K562 (cell line): ENCODE measurements around the gene NIPSNAP2. TPM values are rescaled to one million over a fixed set of nuclear protein-coding genes. Genes with fewer than 3 reads are reported as not detected.
A peak's percentile ranks its signal among the peaks of the same experiment; 100 is the strongest.

Experiments
- CTBP1 ChIP-seq: fragments of 450-650 bp; IDR thresholded peaks from 2 replicates; pipeline ENCODE4 v1.6.1; 2016; ENCODE audit warnings: borderline replicate concordance
- DDX20 ChIP-seq: fragments of 450-650 bp; IDR thresholded peaks from 2 replicates; pipeline ENCODE4 v1.6.1; 2016; ENCODE audit warnings: missing genetic modification characterization, low read depth, mild to moderate bottlenecking, missing compliant biosample characterization, moderate library complexity
- FOXK1 ChIP-seq: sonication (generic); formaldehyde crosslinking; IDR thresholded peaks from 2 replicates; pipeline ENCODE4 v1.8.0; 2022; ENCODE audit warnings: missing genetic modification reagents, mild to moderate bottlenecking, borderline replicate concordance
- HDAC3 ChIP-seq: fragments of 450-650 bp; IDR thresholded peaks from 2 replicates; pipeline ENCODE4 v1.6.1; 2018; ENCODE audit warnings: borderline replicate concordance, mild to moderate bottlenecking, moderate library complexity; ENCODE audit not compliant: partially characterized antibody
- JUN ChIP-seq, 2 experiments: sonication (generic) in 1 of 2; formaldehyde crosslinking in 1 of 2; IDR thresholded peaks; 2 replicates each; pipeline versions ENCODE4 v1.6.1 to v1.8.0; 2012 to 2022; ENCODE audit warnings: borderline replicate concordance in 2 of 2, mild to moderate bottlenecking in 2 of 2, improper control_type of control experiment in 1 of 2, low read depth in 1 of 2, low read length in 1 of 2, missing genetic modification reagents in 1 of 2
- MAZ ChIP-seq, 2 experiments: fragments of 450-650 bp in 1 of 2; sonication (generic) in 1 of 2; formaldehyde crosslinking; IDR thresholded peaks in 1 of 2; conservative IDR thresholded peaks in 1 of 2; 2 replicates each; pipeline versions ENCODE4 v1.4.0 to v1.5.0; 2020; ENCODE audit warnings: mild to moderate bottlenecking in 1 of 2, missing genetic modification reagents in 1 of 2
- RBFOX2 ChIP-seq: fragments of 200-400 bp; formaldehyde crosslinking; IDR thresholded peaks from 2 replicates; pipeline ENCODE4 v1.6.1; 2017; ENCODE audit warnings: low read depth, mild to moderate bottlenecking, low read length, moderate library complexity
- RBM14 ChIP-seq: fragments of 200-400 bp; formaldehyde crosslinking; IDR thresholded peaks from 2 replicates; pipeline ENCODE4 v1.6.1; 2018; ENCODE audit warnings: low read depth, mild to moderate bottlenecking, low read length, moderate library complexity, borderline replicate concordance; ENCODE audit not compliant: insufficient read depth
- SP2 ChIP-seq: IDR thresholded peaks from 2 replicates; pipeline ENCODE4 v1.6.1; 2011; ENCODE audit warnings: mild to moderate bottlenecking, low read depth, low read length, moderate library complexity; ENCODE audit not compliant: poor library complexity, severe bottlenecking; ENCODE audit errors: extremely low read depth
- YY1 ChIP-seq, 3 experiments: IDR thresholded peaks; 2 replicates each; pipeline ENCODE4 v1.6.1; 2011; ENCODE audit warnings: low read length in 2 of 3, mild to moderate bottlenecking in 2 of 3, moderate library complexity in 2 of 3, borderline replicate concordance in 1 of 3, control low read depth in 1 of 3, low read depth in 1 of 3; ENCODE audit not compliant: insufficient read depth in 3 of 3, insufficient replicate concordance in 2 of 3, control insufficient read depth in 1 of 3, insufficient read length in 1 of 3; ENCODE audit errors: extremely low read depth in 1 of 3
- polyA plus RNA-seq, 8 experiments: library from polyadenylated mRNA; depleted of rRNA in 4 of 8; stranded (reverse) in 5 of 8; unstranded in 3 of 8; fragments of >200 nt; fragmentation: Nextera tagmentation in 2 of 8; fragmentation: Illumina TruSeq in 1 of 8; extraction: Ambion mirVana in 2 of 8; extraction: Trizol in 1 of 8; gene quantifications; 2 replicates each; pipeline versions ENCODE4 v1.2.1 to v1.2.3, GENCODE V29; 2011 to 2014; ENCODE audit warnings: inconsistent platforms in 1 of 8, missing spikeins in 1 of 8
- total RNA-seq, 7 experiments: library from RNA; depleted of rRNA in 6 of 7; stranded (reverse); fragments of >200 nt in 6 of 7; fragmentation: Illumina TruSeq in 2 of 7; extraction: Trizol in 2 of 7; gene quantifications; 2 replicates each; pipeline versions ENCODE4 v1.2.1 to v1.2.3, GENCODE V29; 2011 to 2021; ENCODE audit warnings: low replicate concordance in 1 of 7
- TF ChIP-seq, protein P1 (sequence below): sonication (generic); formaldehyde crosslinking; IDR thresholded peaks from 2 replicates; pipeline ENCODE4 v1.8.0; 2022; ENCODE audit warnings: mild to moderate bottlenecking, missing genetic modification reagents
- TF ChIP-seq, protein P2 (sequence below): sonication (generic); formaldehyde crosslinking; IDR thresholded peaks from 2 replicates; pipeline ENCODE4 v1.8.0; 2022; ENCODE audit warnings: mild to moderate bottlenecking, missing genetic modification reagents
- TF ChIP-seq, protein P3 (sequence below), 2 experiments: fragments of 450-650 bp; IDR thresholded peaks; 2 replicates each; pipeline ENCODE4 v1.6.1; 2018; ENCODE audit warnings: mild to moderate bottlenecking in 2 of 2, low read depth in 1 of 2; ENCODE audit not compliant: partially characterized antibody in 2 of 2

NIPSNAP2 gene
- total and polyA plus RNA-seq, 9 of the 15 experiments (the other 6 are each of a cell fraction or from before 2014, with no cell fraction given), result 24.9 to 107 (median 53.0) TPM

DNA sequence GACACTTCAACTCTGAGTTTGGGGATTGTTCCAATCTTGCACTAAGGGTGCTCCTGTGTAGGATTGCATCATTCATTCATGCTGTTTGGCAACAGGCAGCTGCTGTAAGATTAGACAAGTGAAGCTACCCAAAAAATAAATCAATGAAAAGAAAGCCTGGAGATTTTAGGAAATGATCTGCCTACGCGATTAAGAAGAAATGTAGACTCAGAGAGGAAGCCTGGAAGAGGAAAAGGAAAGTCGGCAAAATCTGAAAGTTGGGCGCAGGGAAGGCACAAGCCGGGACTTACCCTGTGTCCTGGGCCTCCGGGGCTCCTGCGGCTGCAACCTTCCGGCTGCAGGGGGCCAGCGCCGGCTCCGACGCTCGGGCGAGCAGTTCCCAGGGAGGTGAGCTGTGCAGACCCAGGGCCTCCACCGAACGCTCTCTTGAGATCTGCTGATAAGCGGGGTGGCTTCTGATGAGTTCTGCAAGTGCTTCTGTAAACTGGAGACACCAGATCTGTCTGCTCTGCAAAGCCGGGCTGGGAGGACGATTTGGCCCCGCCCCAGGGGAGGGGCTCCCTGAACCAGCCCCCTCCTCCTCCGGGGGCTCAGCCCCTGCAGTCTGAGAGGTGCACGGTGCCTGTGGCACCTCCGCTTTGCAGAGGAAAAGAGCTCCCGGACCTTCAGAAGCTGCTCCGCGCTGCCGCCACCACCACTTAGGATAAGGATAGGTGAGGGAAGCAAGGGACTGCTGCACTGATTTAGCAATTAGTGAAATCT is 69.5 kb downstream of the NIPSNAP2 start (continued):
- TF ChIP-seq, protein P1, sequence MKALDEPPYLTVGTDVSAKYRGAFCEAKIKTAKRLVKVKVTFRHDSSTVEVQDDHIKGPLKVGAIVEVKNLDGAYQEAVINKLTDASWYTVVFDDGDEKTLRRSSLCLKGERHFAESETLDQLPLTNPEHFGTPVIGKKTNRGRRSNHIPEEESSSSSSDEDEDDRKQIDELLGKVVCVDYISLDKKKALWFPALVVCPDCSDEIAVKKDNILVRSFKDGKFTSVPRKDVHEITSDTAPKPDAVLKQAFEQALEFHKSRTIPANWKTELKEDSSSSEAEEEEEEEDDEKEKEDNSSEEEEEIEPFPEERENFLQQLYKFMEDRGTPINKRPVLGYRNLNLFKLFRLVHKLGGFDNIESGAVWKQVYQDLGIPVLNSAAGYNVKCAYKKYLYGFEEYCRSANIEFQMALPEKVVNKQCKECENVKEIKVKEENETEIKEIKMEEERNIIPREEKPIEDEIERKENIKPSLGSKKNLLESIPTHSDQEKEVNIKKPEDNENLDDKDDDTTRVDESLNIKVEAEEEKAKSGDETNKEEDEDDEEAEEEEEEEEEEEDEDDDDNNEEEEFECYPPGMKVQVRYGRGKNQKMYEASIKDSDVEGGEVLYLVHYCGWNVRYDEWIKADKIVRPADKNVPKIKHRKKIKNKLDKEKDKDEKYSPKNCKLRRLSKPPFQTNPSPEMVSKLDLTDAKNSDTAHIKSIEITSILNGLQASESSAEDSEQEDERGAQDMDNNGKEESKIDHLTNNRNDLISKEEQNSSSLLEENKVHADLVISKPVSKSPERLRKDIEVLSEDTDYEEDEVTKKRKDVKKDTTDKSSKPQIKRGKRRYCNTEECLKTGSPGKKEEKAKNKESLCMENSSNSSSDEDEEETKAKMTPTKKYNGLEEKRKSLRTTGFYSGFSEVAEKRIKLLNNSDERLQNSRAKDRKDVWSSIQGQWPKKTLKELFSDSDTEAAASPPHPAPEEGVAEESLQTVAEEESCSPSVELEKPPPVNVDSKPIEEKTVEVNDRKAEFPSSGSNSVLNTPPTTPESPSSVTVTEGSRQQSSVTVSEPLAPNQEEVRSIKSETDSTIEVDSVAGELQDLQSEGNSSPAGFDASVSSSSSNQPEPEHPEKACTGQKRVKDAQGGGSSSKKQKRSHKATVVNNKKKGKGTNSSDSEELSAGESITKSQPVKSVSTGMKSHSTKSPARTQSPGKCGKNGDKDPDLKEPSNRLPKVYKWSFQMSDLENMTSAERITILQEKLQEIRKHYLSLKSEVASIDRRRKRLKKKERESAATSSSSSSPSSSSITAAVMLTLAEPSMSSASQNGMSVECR (CRISPR knock-in tag), result no peak
- TF ChIP-seq DDX20 (tag), result no peak
- peak; percentile 6; the same call in 1 of the 2 replicates for TF ChIP-seq JUN (IDR thresholded peaks at IDR 0.05; ENCODE audit: borderline replicate concordance, low read depth, low read length)
- no peak for TF ChIP-seq JUN (CRISPR knock-in tag; IDR thresholded peaks at IDR 0.05; ENCODE audit: borderline replicate concordance)
- no peak for TF ChIP-seq FOXK1
- no peak for TF ChIP-seq RBM14
- TF ChIP-seq CTBP1, result peak; percentile 75
- peak; percentile 58 to 73; a peak in 3 of 4 replicates for TF ChIP-seq MAZ (CRISPR knock-in tag; conservative IDR thresholded peaks at IDR 0.05 in 1 of 2, IDR thresholded peaks at IDR 0.05 in 1 of 2)
- TF ChIP-seq, protein P2, sequence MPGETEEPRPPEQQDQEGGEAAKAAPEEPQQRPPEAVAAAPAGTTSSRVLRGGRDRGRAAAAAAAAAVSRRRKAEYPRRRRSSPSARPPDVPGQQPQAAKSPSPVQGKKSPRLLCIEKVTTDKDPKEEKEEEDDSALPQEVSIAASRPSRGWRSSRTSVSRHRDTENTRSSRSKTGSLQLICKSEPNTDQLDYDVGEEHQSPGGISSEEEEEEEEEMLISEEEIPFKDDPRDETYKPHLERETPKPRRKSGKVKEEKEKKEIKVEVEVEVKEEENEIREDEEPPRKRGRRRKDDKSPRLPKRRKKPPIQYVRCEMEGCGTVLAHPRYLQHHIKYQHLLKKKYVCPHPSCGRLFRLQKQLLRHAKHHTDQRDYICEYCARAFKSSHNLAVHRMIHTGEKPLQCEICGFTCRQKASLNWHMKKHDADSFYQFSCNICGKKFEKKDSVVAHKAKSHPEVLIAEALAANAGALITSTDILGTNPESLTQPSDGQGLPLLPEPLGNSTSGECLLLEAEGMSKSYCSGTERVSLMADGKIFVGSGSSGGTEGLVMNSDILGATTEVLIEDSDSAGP (CRISPR knock-in tag), result no peak
- TF ChIP-seq SP2, result no peak
- TF ChIP-seq, protein P3, sequence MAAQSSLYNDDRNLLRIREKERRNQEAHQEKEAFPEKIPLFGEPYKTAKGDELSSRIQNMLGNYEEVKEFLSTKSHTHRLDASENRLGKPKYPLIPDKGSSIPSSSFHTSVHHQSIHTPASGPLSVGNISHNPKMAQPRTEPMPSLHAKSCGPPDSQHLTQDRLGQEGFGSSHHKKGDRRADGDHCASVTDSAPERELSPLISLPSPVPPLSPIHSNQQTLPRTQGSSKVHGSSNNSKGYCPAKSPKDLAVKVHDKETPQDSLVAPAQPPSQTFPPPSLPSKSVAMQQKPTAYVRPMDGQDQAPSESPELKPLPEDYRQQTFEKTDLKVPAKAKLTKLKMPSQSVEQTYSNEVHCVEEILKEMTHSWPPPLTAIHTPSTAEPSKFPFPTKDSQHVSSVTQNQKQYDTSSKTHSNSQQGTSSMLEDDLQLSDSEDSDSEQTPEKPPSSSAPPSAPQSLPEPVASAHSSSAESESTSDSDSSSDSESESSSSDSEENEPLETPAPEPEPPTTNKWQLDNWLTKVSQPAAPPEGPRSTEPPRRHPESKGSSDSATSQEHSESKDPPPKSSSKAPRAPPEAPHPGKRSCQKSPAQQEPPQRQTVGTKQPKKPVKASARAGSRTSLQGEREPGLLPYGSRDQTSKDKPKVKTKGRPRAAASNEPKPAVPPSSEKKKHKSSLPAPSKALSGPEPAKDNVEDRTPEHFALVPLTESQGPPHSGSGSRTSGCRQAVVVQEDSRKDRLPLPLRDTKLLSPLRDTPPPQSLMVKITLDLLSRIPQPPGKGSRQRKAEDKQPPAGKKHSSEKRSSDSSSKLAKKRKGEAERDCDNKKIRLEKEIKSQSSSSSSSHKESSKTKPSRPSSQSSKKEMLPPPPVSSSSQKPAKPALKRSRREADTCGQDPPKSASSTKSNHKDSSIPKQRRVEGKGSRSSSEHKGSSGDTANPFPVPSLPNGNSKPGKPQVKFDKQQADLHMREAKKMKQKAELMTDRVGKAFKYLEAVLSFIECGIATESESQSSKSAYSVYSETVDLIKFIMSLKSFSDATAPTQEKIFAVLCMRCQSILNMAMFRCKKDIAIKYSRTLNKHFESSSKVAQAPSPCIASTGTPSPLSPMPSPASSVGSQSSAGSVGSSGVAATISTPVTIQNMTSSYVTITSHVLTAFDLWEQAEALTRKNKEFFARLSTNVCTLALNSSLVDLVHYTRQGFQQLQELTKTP (IDR thresholded peaks at IDR 0.05; ENCODE audit: low read depth in 1 of 2, partially characterized antibody in 2 of 2), result peak; percentile 73 to 77
- peak; percentile 21 for TF ChIP-seq HDAC3
- no peak for TF ChIP-seq YY1 (IDR thresholded peaks at IDR 0.05; ENCODE audit: borderline replicate concordance in 1 of 3, control insufficient read depth in 1 of 3, extremely low read depth in 1 of 3, insufficient read depth in 3 of 3, insufficient read length in 1 of 3, insufficient replicate concordance in 2 of 3, low read depth in 1 of 3, low read length in 2 of 3)
- peak; percentile 86 for TF ChIP-seq RBFOX2
